Small intestine (tissue), 7 donors: ENCODE measurements around the gene HSPB6. TPM values are rescaled to one million over a fixed set of nuclear protein-coding genes. Genes with fewer than 3 reads are reported as not detected.

ENCODE experiments used
- DNase-seq, 2 donors: peaks; one replicate each; pipeline versions ENCODE4 v3.0.0 to v3.0.0-alpha.2; 2013
- FAIRE-seq: peaks from 2 replicates; lab custom pipeline; 2012; peaks lifted over from hg19 to GRCh38; lab: Jason Lieb, UNC
- H3K27ac ChIP-seq, 3 donors: one replicate each; pipeline ENCODE4 v1.5.1; 2013; ENCODE audit warnings: low read length in 2 of 3, mild to moderate bottlenecking in 2 of 3, control low read depth in 1 of 3, inconsistent platforms in 1 of 3, low read depth in 1 of 3, moderate library complexity in 1 of 3
- H3K27me3 ChIP-seq, 3 donors: one replicate each; pipeline ENCODE4 v1.6.1; 2013; ENCODE audit warnings: low read length in 3 of 3, inconsistent platforms in 1 of 3; ENCODE audit not compliant: control insufficient read depth in 3 of 3, insufficient read depth in 3 of 3
- H3K36me3 ChIP-seq, 3 donors: one replicate each; pipeline ENCODE4 v1.6.1; 2013; ENCODE audit warnings: low read length in 3 of 3, inconsistent platforms in 1 of 3, low read depth in 1 of 3, mild to moderate bottlenecking in 1 of 3, moderate library complexity in 1 of 3; ENCODE audit not compliant: control insufficient read depth in 3 of 3, insufficient read depth in 2 of 3
- H3K4me1 ChIP-seq, 3 donors: one replicate each; pipeline ENCODE4 v1.6.1; 2013; ENCODE audit warnings: low read length in 2 of 3, inconsistent platforms in 1 of 3, low read depth in 1 of 3, mild to moderate bottlenecking in 1 of 3, moderate library complexity in 1 of 3; ENCODE audit not compliant: control insufficient read depth in 3 of 3, insufficient read depth in 2 of 3
- H3K4me3 ChIP-seq, 3 donors: one replicate each; pipeline ENCODE4 v1.5.1; 2013; ENCODE audit warnings: low read length in 3 of 3, control low read depth in 1 of 3, inconsistent platforms in 1 of 3, low read depth in 1 of 3, mild to moderate bottlenecking in 1 of 3, moderate library complexity in 1 of 3
- H3K9me3 ChIP-seq, 2 donors: one replicate each; pipeline ENCODE4 v1.6.1; 2013; ENCODE audit warnings: low read depth in 1 of 2, low read length in 1 of 2; ENCODE audit not compliant: control insufficient read depth in 2 of 2, insufficient read depth in 1 of 2
- WGBS, 3 donors: extraction: QIAGEN DNeasy Blood & Tissue Kit; methylation state at CpG; one replicate each; pipeline ENCODE4 v1.1.7; 2013; 5-methylcytosine and 5-hydroxymethylcytosine counted together
- polyA plus RNA-seq, 4 donors: library from polyadenylated mRNA; stranded (reverse) in 3 of 4; unstranded in 1 of 4; fragments of 200-250 nt in 3 of 4; fragments of 120-200 nt in 1 of 4; gene quantifications; one replicate each; pipeline versions ENCODE4 v1.2.1 to v1.2.3, GENCODE V29; 2013
- donor health status: healthy with polysubstance abuse.
- donor health status: control.
- donor health status: control.
- donor health status: Bipolar disorder and iron deficiency.
- donor health status: healthy.

The HSPB6 gene
- polyA plus RNA-seq, 4 donors: 2.0 to 41.7 (median 11.5) TPM

GRCh38 chr19:35789195-35789977, 32.6 kb upstream of the HSPB6 start:
- H3K9me3 ChIP-seq: no peaks in the 10 kb centered on the region
- H3K27me3 ChIP-seq: no peaks in the 10 kb centered on the region
- 79 to 85% (median 84%) methylated on average over 11 of the region's 11 CpGs for WGBS, 3 donors
- H3K4me3 ChIP-seq: no peak overlapping the region
- peaks cover 0 to 14% (median 0%) of the 10 kb centered on the region in 3 donors for H3K4me1 ChIP-seq
- no peak for DNase-seq
- no peak for FAIRE-seq
- H3K36me3 ChIP-seq: peaks cover 0 to 6% (median 2%) of the 10 kb centered on the region in 3 donors
- H3K27ac ChIP-seq: no peak overlapping the region

GRCh38 chr19:35788205-35788960, 31.6 kb upstream of the HSPB6 start:
- no peak for FAIRE-seq

GRCh38 chr19:35787227-35787799, 30.5 kb upstream of the HSPB6 start:
- H3K9me3 ChIP-seq: no peaks in the 10 kb centered on the region
- H3K4me1 ChIP-seq: peaks cover 0 to 14% (median 0%) of the 10 kb centered on the region in 3 donors
- no peak overlapping the region for H3K4me3 ChIP-seq
- no peak for FAIRE-seq
- H3K36me3 ChIP-seq: peaks cover 0 to 18% (median 2%) of the 10 kb centered on the region in 3 donors
- no peaks in the 10 kb centered on the region for H3K27me3 ChIP-seq
- H3K27ac ChIP-seq: no peak overlapping the region
- WGBS, 3 donors: 91 to 94% (median 92%) methylated on average over 15 of the region's 15 CpGs
- no peak for DNase-seq

More at GRCh38 chr19:35788205-35788960, 31.6 kb upstream of the HSPB6 start:
- no peak overlapping the region for H3K4me3 ChIP-seq
- no peak for DNase-seq
- WGBS, 3 donors: 78 to 86% (median 82%) methylated on average over 12 of the region's 12 CpGs
- peaks cover 0 to 10% (median 2%) of the 10 kb centered on the region in 3 donors for H3K36me3 ChIP-seq
- H3K27ac ChIP-seq: no peak overlapping the region
- H3K4me1 ChIP-seq: peaks cover 0 to 14% (median 0%) of the 10 kb centered on the region in 3 donors
- H3K9me3 ChIP-seq: no peaks in the 10 kb centered on the region
- H3K27me3 ChIP-seq: no peaks in the 10 kb centered on the region

GRCh38 chr19:35786299-35787160, 29.7 kb upstream of the HSPB6 start:
- H3K4me1 ChIP-seq: peaks cover 0 to 14% (median 0%) of the 10 kb centered on the region in 3 donors
- H3K4me3 ChIP-seq: no peak overlapping the region
- no peak overlapping the region for H3K27ac ChIP-seq
- peaks cover 0 to 26% (median 2%) of the 10 kb centered on the region in 3 donors for H3K36me3 ChIP-seq
- WGBS, 3 donors: 65 to 79% (median 76%) methylated on average over 23 to 31 of the region's 31 CpGs
- H3K9me3 ChIP-seq: no peaks in the 10 kb centered on the region
- no peaks in the 10 kb centered on the region for H3K27me3 ChIP-seq
- DNase-seq (peak in 1 of 2 donors; percentile 57), FAIRE-seq (no peak)

DNA sequence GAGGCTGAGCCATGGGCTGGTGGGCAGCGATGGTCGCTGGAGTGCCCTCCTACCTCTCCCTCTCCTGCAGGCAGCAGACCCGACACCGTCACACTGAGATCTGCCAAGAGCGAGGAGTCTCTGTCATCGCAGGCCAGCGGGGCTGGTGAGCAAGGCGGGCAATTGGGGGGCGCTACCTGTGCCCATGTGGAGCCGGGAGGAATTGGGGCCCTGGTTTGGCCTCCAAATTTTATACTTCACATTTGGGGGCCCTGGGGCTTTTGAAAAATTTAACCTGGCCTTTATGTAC, 28.5 kb upstream of the HSPB6 start:
- H3K9me3 ChIP-seq: no peaks in the 10 kb centered on the region
- H3K4me3 ChIP-seq: no peak overlapping the region
- FAIRE-seq (no peak), DNase-seq (no peak)
- 91 to 98% (median 96%) methylated on average over 10 of the region's 10 CpGs for WGBS, 3 donors
- peaks cover 0 to 37% (median 4%) of the 10 kb centered on the region in 3 donors for H3K36me3 ChIP-seq
- H3K27ac ChIP-seq: no peak overlapping the region
- peaks cover 0 to 14% (median 0%) of the 10 kb centered on the region in 3 donors for H3K4me1 ChIP-seq
- H3K27me3 ChIP-seq: no peaks in the 10 kb centered on the region

DNA sequence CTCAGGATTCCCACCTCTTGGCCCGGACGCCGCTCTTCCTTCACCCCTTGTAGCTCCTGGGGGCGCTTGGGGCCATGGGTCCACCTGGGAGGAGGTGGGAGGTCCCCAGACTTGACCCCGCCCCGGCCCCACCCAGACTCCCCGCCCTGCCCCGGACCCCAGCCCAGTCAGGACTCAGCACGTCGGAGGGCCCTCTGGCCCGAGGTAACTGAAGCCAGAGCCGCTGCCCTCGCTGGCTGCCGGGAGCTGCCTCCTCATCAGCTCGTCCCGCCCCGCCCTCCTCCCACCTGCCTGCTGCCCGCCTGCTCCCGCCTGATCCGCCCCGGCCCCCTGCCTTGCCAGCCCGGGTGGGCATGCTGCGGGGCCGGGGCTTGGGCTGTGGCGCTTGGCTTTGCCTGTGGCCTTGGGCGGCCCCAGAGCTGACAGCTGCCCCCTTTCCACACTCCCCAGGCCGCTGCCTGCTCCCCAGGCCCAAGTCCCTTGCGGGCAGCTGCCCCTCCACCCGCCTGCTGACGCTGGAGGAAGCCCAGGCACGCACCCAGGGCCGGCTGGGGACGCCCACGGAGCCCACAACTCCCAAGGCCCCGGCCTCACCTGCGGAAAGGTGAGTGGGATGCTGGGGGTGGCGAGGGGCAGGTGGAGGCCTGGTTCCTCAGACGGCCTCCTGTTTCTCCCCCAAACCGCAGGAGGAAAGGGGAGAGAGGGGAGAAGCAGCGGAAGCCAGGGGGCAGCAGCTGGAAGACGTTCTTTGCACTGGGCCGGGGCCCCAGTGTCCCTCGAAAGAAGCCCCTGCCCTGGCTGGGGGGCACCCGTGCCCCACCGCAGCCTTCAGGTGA, 27.9 kb upstream of the HSPB6 start:
- no peak for DNase-seq
- Histone ChIP-seq H3K36me3 (peaks cover 0 to 42% (median 6%) of the 10 kb centered on the region in 3 donors), H3K27ac (no peak overlapping the region), H3K4me1 (peaks cover 0 to 14% (median 0%) of the 10 kb centered on the region in 3 donors), H3K9me3 (no peaks in the 10 kb centered on the region), H3K27me3 (no peaks in the 10 kb centered on the region), H3K4me3 (no peak overlapping the region)
- no peak for FAIRE-seq
- 83 to 94% (median 92%) methylated on average over 37 to 45 of the region's 45 CpGs for WGBS, 3 donors
